Stimulated activated CD8-positive, alpha-beta memory T cell treated with anti-CD3 and anti-CD28 coated beads, Interleukin-4, amount 100 ng/mL, for 24 hours (primary cell): ENCODE results near the gene PTCH2.
A peak's percentile ranks its signal among the peaks of the same experiment; 100 is the strongest.
"Not testable (repeated sequence)": the region's sequence is repeated elsewhere in the genome, so short reads cannot be mapped to it uniquely, and the experiment has no call there.

Source experiments
- DNase-seq: peaks from one replicate; pipeline ENCODE4 v3.0.0-alpha.2; 2020; ENCODE audit warnings: low read depth

The PTCH2 gene

GRCh38 chr1:44802306-44803061 lies 40.6 kb downstream of the PTCH2 start:
- no peak for DNase-seq

GRCh38 chr1:44801491-44802305 lies 41.4 kb downstream of the PTCH2 start:
- DNase-seq = no peak

- peak; percentile 97 for DNase-seq
Measured at GRCh38 chr1:44799770-44800584, 43.1 kb downstream of the PTCH2 start, which contains the start of gene PLK3. Gene PLK3, plus strand, starts transcription at chr1:44800377. Its CDS starts 87 bp downstream, at chr1:44800464.

GRCh38 chr1:44798481-44799365 lies 44.3 kb downstream of the PTCH2 start:
- DNase-seq = no peak

GRCh38 chr1:44797886-44798285 lies 45.2 kb downstream of the PTCH2 start:
- not testable (repeated sequence) for DNase-seq

GRCh38 chr1:44792736-44793502 lies 50.1 kb downstream of the PTCH2 start:
- no peak for DNase-seq

GRCh38 chr1:44790968-44791801 lies 51.9 kb downstream of the PTCH2 start:
- no peak for DNase-seq

GRCh38 chr1:44788120-44788860 lies 54.8 kb downstream of the PTCH2 start, which contains the start of gene BEST4:
Gene BEST4, minus strand, starts transcription at chr1:44788170. Its CDS starts 465 bp downstream, at chr1:44787705.
- DNase-seq = no peak

GRCh38 chr1:44787506-44787905 lies 55.5 kb downstream of the PTCH2 start:
- DNase-seq = no peak

- no peak for DNase-seq
Measured at GRCh38 chr1:44786841-44787426, 56.1 kb downstream of the PTCH2 start.

- peak; percentile 57 for DNase-seq
Measured at GRCh38 chr1:44786138-44786840, 56.8 kb downstream of the PTCH2 start.

GRCh38 chr1:44785501-44786137 lies 57.4 kb downstream of the PTCH2 start:
- DNase-seq = no peak

- DNase-seq = no peak
Measured at GRCh38 chr1:44785029-44785380, 58.0 kb downstream of the PTCH2 start.

GRCh38 chr1:44784094-44785028 lies 58.7 kb downstream of the PTCH2 start:
- DNase-seq = no peak

GRCh38 chr1:44783697-44784093 lies 59.4 kb downstream of the PTCH2 start:
- no peak for DNase-seq

- no peak for DNase-seq
Measured at GRCh38 chr1:44780583-44781121, 62.4 kb downstream of the PTCH2 start.
